IMR-90 (cell line): Measurements from ENCODE around the gene MOCS1. TPM values are rescaled to one million over a fixed set of nuclear protein-coding genes. Genes with fewer than 3 reads are reported as not detected.
A peak's percentile ranks its signal among the peaks of the same experiment; 100 is the strongest.

ENCODE experiments used
- ATAC-seq: fragments of 200-7000 bp; cut with Tn5 transposase; 2 replicates; pipeline ENCODE4 v1.9.1; 2020; ENCODE audit warnings: low read depth, mild to moderate bottlenecking, moderate library complexity
- BruUV-seq: library from RNA; stranded (reverse); fragments of 400-500 nt; replicated peaks from 2 replicates; lab custom pipeline; 2021; lab: Mats Ljungman, UMichigan
- CTCF ChIA-PET: fragments of 300-600 bp; formaldehyde crosslinking; extraction: SDS; loops from one replicate; lab custom pipeline; 2021; ENCODE audit warnings: antibody characterized with exemption; lab: Yijun Ruan, JAX
- POLR2A ChIA-PET: fragments of 300-600 bp; sonication (Branson Sonifier 250); formaldehyde crosslinking; loops from one replicate; lab custom pipeline; 2022; ENCODE audit warnings: antibody characterized with exemption; ENCODE audit not compliant: unreplicated experiment; lab: Charles Lee
- DNase-seq: peaks from one replicate; pipeline ENCODE4 v3.0.0; 2013
- H2AFZ ChIP-seq: replicated peaks from 2 replicates; pipeline ENCODE3; 2013; ENCODE audit warnings: low read length, mild to moderate bottlenecking; ENCODE audit not compliant: poor library complexity
- H2AK5ac ChIP-seq: 2 replicates; pipeline ENCODE4 v1.6.1; 2013; ENCODE audit warnings: low read depth, low read length, inconsistent platforms
- H2AK9ac ChIP-seq: replicated peaks from 2 replicates; pipeline ENCODE3; 2013; ENCODE audit warnings: mild to moderate bottlenecking, low read depth, low read length, moderate library complexity; ENCODE audit not compliant: poor library complexity
- H2BK120ac ChIP-seq: 2 replicates; pipeline ENCODE4 v1.6.1; 2013; ENCODE audit warnings: low read depth, low read length, inconsistent platforms
- H2BK15ac ChIP-seq: 3 replicates; pipeline ENCODE4 v1.6.1; 2013; ENCODE audit warnings: low read depth, low read length, inconsistent platforms
- H2BK20ac ChIP-seq: 2 replicates; pipeline ENCODE4 v1.6.1; 2013; ENCODE audit warnings: low read depth, mild to moderate bottlenecking, inconsistent platforms, low read length, moderate library complexity
- H2BK5ac ChIP-seq: 2 replicates; pipeline ENCODE4 v1.6.1; 2013; ENCODE audit warnings: mild to moderate bottlenecking, low read depth, low read length, inconsistent platforms; ENCODE audit not compliant: poor library complexity, severe bottlenecking
- H3K14ac ChIP-seq: replicated peaks from 2 replicates; pipeline ENCODE4 v1.6.1; 2013; ENCODE audit warnings: low read depth, low read length, inconsistent platforms
- H3K18ac ChIP-seq: 2 replicates; pipeline ENCODE4 v1.6.1; 2013; ENCODE audit warnings: low read depth, low read length, control low read depth
- H3K23ac ChIP-seq: 2 replicates; pipeline ENCODE4 v1.6.1; 2013; ENCODE audit warnings: low read depth, low read length, inconsistent platforms
- H3K27ac ChIP-seq: 2 replicates; pipeline ENCODE4 v1.5.1; 2013; ENCODE audit warnings: mild to moderate bottlenecking, control low read depth, low read length; ENCODE audit not compliant: insufficient read depth
- H3K27me3 ChIP-seq: 2 replicates; pipeline ENCODE4 v1.6.1; 2013; ENCODE audit warnings: low read length; ENCODE audit not compliant: control insufficient read depth, insufficient read depth
- H3K36me3 ChIP-seq: 2 replicates; pipeline ENCODE4 v1.6.1; 2013; ENCODE audit warnings: low read length, mixed read lengths; ENCODE audit not compliant: control insufficient read depth, insufficient read depth
- H3K4ac ChIP-seq: 2 replicates; pipeline ENCODE4 v1.6.1; 2013; ENCODE audit warnings: low read depth, low read length, inconsistent platforms
- H3K4me1 ChIP-seq: 2 replicates; pipeline ENCODE4 v1.6.1; 2013; ENCODE audit warnings: low read length, mixed read lengths; ENCODE audit not compliant: control insufficient read depth, insufficient read depth
- H3K4me2 ChIP-seq: 2 replicates; pipeline ENCODE4 v1.6.1; 2013; ENCODE audit warnings: low read depth, mild to moderate bottlenecking, control low read depth, low read length, moderate library complexity
- H3K4me3 ChIP-seq: 2 replicates; pipeline ENCODE4 v1.5.1; 2013; ENCODE audit warnings: low read depth, mild to moderate bottlenecking, control low read depth, low read length, moderate library complexity; ENCODE audit not compliant: insufficient read depth
- H3K56ac ChIP-seq: 2 replicates; pipeline ENCODE4 v1.6.1; 2013; ENCODE audit warnings: low read length, inconsistent platforms; ENCODE audit not compliant: insufficient read depth; ENCODE audit errors: extremely low read depth
- H3K79me1 ChIP-seq, 2 experiments: 2 replicates each; pipeline ENCODE4 v1.6.1; 2013; ENCODE audit warnings: low read length in 2 of 2, inconsistent platforms in 1 of 2, low read depth in 1 of 2
- H3K9ac ChIP-seq: 2 replicates; pipeline ENCODE4 v1.6.1; 2013; ENCODE audit warnings: low read depth, low read length, control low read depth
- H3K9me1 ChIP-seq: 2 replicates; pipeline ENCODE4 v1.6.1; 2013; ENCODE audit warnings: low read length, inconsistent platforms; ENCODE audit not compliant: insufficient read depth
- H3K9me3 ChIP-seq: 2 replicates; pipeline ENCODE4 v1.6.1; 2013; ENCODE audit warnings: low read length; ENCODE audit not compliant: control insufficient read depth, insufficient read depth
- H4K20me1 ChIP-seq: 2 replicates; pipeline ENCODE4 v1.6.1; 2013; ENCODE audit warnings: low read length, inconsistent platforms; ENCODE audit not compliant: insufficient read depth
- H4K5ac ChIP-seq: 2 replicates; pipeline ENCODE4 v1.6.1; 2013; ENCODE audit warnings: mild to moderate bottlenecking, low read depth, low read length, control low read depth
- H4K8ac ChIP-seq, 2 experiments: 2 replicates each; pipeline ENCODE4 v1.6.1; 2013; ENCODE audit warnings: low read depth in 2 of 2, low read length in 2 of 2, control low read depth in 1 of 2, inconsistent platforms in 1 of 2
- H4K91ac ChIP-seq: 2 replicates; pipeline ENCODE4 v1.6.1; 2013; ENCODE audit warnings: low read depth, low read length, inconsistent platforms; ENCODE audit not compliant: insufficient read depth
- BHLHE40 ChIP-seq: fragments of 150-350 bp; IDR thresholded peaks from 2 replicates; pipeline ENCODE4 v1.6.1; 2016; ENCODE audit warnings: mild to moderate bottlenecking, low read depth, low read length
- CEBPB ChIP-seq: IDR thresholded peaks from 2 replicates; pipeline ENCODE4 v1.6.1; 2012; ENCODE audit warnings: low read depth, low read length, improper control_type of control experiment
- CTCF ChIP-seq: conservative IDR thresholded peaks from 2 replicates; pipeline ENCODE4 v1.5.1; 2012; ENCODE audit warnings: mild to moderate bottlenecking, low read depth, low read length, improper control_type of control experiment
- ELK1 ChIP-seq: fragments of 150-350 bp; IDR thresholded peaks from 2 replicates; pipeline ENCODE4 v1.6.1; 2016; ENCODE audit warnings: low read depth, mild to moderate bottlenecking, low read length, moderate library complexity, borderline replicate concordance
- MAZ ChIP-seq: IDR thresholded peaks from 2 replicates; pipeline ENCODE4 v1.6.1; 2012; ENCODE audit warnings: low read depth, mild to moderate bottlenecking, low read length, improper control_type of control experiment, moderate library complexity, borderline replicate concordance
- POLR2A ChIP-seq: IDR thresholded peaks from 2 replicates; pipeline ENCODE4 v1.6.1; 2012; ENCODE audit warnings: mild to moderate bottlenecking, low read depth, low read length
- RAD21 ChIP-seq: IDR thresholded peaks from 2 replicates; pipeline ENCODE4 v1.6.1; 2012; ENCODE audit warnings: low read length, improper control_type of control experiment
- RCOR1 ChIP-seq: IDR thresholded peaks from 2 replicates; pipeline ENCODE4 v1.6.1; 2012; ENCODE audit warnings: mild to moderate bottlenecking, low read length, improper control_type of control experiment; ENCODE audit not compliant: insufficient replicate concordance
- SMC3 ChIP-seq: fragments of 150-350 bp; IDR thresholded peaks from 2 replicates; pipeline ENCODE4 v1.6.1; 2016; ENCODE audit warnings: low read depth, mild to moderate bottlenecking, antibody characterized with exemption, low read length, moderate library complexity
- WGBS, 2 experiments: methylation state at CpG; one replicate each; pipeline versions ENCODE4 v1.1.5 to v1.1.7; 2013; ENCODE audit warnings: missing lambda C conversion rate in 2 of 2; ENCODE audit not compliant: insufficient read length in 1 of 2; ENCODE audit errors: extremely low coverage in 2 of 2; 5-methylcytosine and 5-hydroxymethylcytosine counted together
- dilution Hi-C: fragments of 300-500 bp; cut with HindIII; formaldehyde crosslinking; loops from one replicate; pipeline ENCODE4 v1.14.3; 2018; ENCODE audit warnings: low sequenced_read_pairs; ENCODE audit not compliant: unreplicated experiment
- in situ Hi-C: fragments of 300-500 bp; cut with MboI; formaldehyde crosslinking; loops from 3 replicates; pipeline ENCODE4 v1.14.3; 2019; ENCODE audit warnings: low sequenced_read_pairs, inconsistent platforms, mixed read lengths
- intact Hi-C: fragments of 100-400 bp; cut with micrococcal nuclease; formaldehyde crosslinking; loops from 2 replicates; pipeline ENCODE4 v1.10.0; 2022
- polyA plus RNA-seq, 3 experiments: library from polyadenylated mRNA; depleted of rRNA; stranded (reverse); fragments of >200 nt; gene quantifications; 2 replicates each; pipeline ENCODE4 v1.2.3, GENCODE V29; 2012; ENCODE audit warnings: low replicate concordance in 1 of 3
- total RNA-seq: library from RNA; depleted of rRNA; stranded (reverse); fragments of >200 nt; gene quantifications from 2 replicates; pipeline ENCODE4 v1.2.3, GENCODE V29; 2012

MOCS1 gene
- total and polyA plus RNA-seq, 2 of the 4 experiments (the other 2 are of a cell fraction): 5.5 to 9.5 TPM

- CTCF ChIA-PET: interaction anchor here (0.8 to 1.7 kb wide), 5 partner anchors 10 to 530 kb away, joined by 3 to 18 read pairs (median 3); no protein-coding TSS in a partner anchor
- no peak overlapping the region for H3K4me3 ChIP-seq
- H3K9me1 ChIP-seq: 0 out of 2 replicates have a peak, but pooled peaks cover 3% of the 10 kb centered on the region
- H2AK5ac ChIP-seq: peak overlapping the region; percentile 94
- in situ Hi-C loops (no loop called here), dilution Hi-C loops (no loop called here), intact Hi-C loops (loop anchor here (1.0 to 10.0 kb wide), 8 partner anchors 27 to 545 kb away; partner anchors contain the start of gene KIF6)
- no peaks in the 10 kb centered on the region for H3K79me1 ChIP-seq
- 0 out of 2 replicates have a peak overlapping the region, but pooled peaks have one; percentile 21 for H3K14ac ChIP-seq
- H2BK20ac ChIP-seq: peak overlapping the region; percentile 57; the same call in 1 of the 2 replicates
- peaks cover 2% of the 10 kb centered on the region; the same call in 1 of the 2 replicates for H3K36me3 ChIP-seq
- H3K27me3 ChIP-seq: no peaks in the 10 kb centered on the region
- peaks cover 13% of the 10 kb centered on the region for H3K4me1 ChIP-seq
- peak overlapping the region; percentile 51; the same call in 1 of the 2 replicates for H3K4ac ChIP-seq
- peak overlapping the region; percentile 14; the same call in 1 of the 2 replicates for H3K18ac ChIP-seq
- BruUV-seq: no TSS peak
- TF ChIP-seq CTCF (peak; percentile 91), MAZ (peak; percentile 50; the same call in 1 of the 2 replicates), BHLHE40 (no peak), POLR2A (0 out of 2 replicates have a peak, but pooled peaks have one; percentile 49), RCOR1 (no peak), ELK1 (no peak), SMC3 (peak; percentile 97), RAD21 (peak; percentile 97), CEBPB (0 out of 2 replicates have a peak, but pooled peaks have one; percentile 6)
- no peaks in the 10 kb centered on the region for H4K20me1 ChIP-seq
- POLR2A ChIA-PET: no interaction called here
- H4K8ac ChIP-seq: peak overlapping the region in 1 of 2 experiments; percentile 49; a peak in 1 of 4 replicates
- peak overlapping the region; percentile 76 for H2AFZ ChIP-seq
- no peak overlapping the region for H3K9ac ChIP-seq
- WGBS, 2 experiments: no CpG with 5 or more reads among the region's 2 CpGs
- no peak overlapping the region for H2BK5ac ChIP-seq
- H3K23ac ChIP-seq: no peak overlapping the region
- H3K56ac ChIP-seq: no peak overlapping the region
- 0 out of 3 replicates have a peak overlapping the region, but pooled peaks have one; percentile 25 for H2BK15ac ChIP-seq
- no peaks in the 10 kb centered on the region for H3K9me3 ChIP-seq
- peak overlapping the region; percentile 57 for H2AK9ac ChIP-seq
- peak overlapping the region; percentile 70 for H2BK120ac ChIP-seq
- H3K4me2 ChIP-seq: no peak overlapping the region
- DNase-seq: peak; percentile 69
- ATAC-seq: peak; percentile 75
- peak overlapping the region; percentile 65; the same call in 1 of the 2 replicates for H4K91ac ChIP-seq
- peak overlapping the region; percentile 13; the same call in 1 of the 2 replicates for H4K5ac ChIP-seq
- no peak overlapping the region for H3K27ac ChIP-seq
Observed at GRCh38 chr6:39892490-39893129, 41.7 kb downstream of the MOCS1 start.
